Medulla oblongata (tissue), 1 donor: ENCODE results near the gene AHRR.
A peak's percentile ranks its signal among the peaks of the same experiment; 100 is the strongest.
"Not testable (repeated sequence)": the region's sequence is repeated elsewhere in the genome, so short reads cannot be mapped to it uniquely, and the experiment has no call there.

Experiments
- DNase-seq: peaks from one replicate; pipeline ENCODE4 v3.0.0-alpha.2; 2015; ENCODE audit errors: extremely low spot score

The AHRR gene

DNA sequence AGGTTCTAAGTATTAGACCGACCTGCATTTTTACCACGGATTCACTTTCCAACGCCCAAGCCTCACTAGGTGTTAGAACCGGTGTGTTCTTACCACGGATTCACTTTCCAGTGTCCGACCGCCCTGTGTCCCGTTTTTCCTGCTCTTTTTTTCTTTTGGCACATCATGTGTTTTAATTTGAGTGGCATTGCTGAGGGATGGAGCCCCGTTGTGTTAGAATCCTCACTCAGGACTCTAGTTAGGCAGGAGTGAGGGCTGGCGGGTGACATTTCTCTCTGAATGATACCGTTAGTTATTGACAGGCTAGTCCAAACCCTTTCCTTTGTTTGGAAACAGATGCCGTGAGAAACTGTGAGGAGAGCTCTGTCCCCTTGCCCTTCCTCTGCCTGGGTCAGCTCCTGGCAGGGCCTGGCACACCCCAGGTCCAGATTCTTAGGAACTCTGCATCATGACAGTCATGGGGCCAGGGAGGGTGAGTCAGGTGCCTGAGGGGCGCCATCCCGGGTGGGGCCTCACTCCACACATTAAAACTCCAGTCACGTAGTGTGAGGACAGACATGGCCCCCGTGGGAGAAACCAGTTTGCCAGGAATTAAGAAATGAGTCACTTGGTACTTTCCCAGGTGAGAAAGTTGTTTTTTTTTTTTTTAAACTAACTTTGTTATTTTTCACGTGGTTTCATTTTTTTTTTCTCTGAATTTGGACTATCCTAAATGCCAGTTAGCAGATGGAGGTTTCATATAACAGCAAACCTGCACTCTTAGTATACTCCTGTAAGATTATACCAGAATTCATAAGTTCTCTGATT lies 137.2 kb downstream of the AHRR start:
- no peak for DNase-seq

DNA sequence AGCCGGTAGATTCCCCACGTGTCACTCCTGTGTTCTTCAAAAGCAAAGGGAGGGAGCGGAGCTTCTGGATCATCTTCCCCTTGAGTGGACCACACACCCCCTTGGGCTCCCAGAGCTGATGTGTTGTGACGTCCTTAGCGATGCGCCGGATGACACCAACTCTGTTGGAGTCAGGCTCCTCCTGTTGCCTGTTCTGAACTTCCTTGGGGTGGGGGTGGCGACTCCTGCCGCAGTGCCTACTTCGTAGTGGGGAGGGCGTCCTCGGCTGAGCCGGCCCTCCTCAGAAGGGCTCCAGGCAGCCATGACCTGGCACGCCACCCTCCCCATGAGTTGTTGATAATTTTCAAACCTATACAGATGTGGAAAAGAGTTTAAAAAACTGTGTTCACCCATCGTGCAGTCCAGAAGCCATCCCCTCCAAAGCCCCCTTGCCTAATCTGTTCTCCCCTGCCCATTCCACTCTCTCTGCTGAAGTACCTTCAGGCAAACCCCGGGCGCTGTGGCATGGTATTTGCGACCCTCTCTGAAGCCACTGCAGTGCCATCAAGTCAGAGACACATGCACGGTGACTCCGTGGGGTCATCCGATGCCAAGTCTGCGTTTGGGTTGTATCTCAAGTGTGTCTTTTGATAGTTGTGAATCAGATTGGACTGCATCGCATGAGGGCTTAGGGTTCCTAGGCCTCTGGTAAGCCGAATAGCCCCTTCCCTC lies 138.2 kb downstream of the AHRR start:
- no peak for DNase-seq

DNA sequence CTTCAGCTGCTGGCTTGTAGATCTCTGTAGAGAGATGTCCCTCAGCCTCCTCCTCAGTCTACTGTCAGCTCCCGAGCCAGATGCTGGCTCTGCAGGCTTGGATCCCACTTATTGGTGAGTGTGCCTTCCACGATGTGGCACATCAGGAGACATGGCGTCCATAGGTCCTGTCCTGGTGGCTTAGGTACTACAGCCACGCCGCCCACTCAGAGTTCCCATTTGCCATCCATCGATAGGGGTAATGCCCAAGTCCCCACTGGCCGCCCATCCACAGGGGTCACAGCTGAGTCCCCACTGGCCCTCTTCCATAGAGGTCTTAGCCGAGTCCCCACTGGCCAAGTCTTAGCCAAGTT lies 138.7 kb downstream of the AHRR start:
- no peak for DNase-seq

DNA sequence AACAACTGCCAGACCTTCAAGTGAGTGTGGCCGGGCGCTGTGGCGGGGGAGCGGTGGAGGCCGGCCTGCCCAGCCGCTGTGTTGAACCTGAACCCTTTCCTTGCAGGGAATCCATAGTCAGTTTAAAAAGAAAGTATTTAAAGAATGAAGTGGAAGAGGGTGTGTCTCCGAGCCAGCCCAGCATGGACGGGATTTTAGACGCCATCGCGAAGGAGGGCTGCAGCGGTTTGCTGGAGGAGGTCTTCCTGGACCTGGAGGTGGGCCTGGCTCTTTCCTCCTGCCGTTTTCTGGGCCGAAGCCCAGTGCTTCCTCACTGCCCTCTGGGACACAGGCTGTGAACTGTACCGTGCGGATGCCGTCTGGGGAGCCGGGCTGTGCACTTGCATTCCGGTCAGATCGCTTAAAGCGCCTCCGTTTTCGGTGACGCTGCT lies 140.6 kb downstream of the AHRR start:
- no peak for DNase-seq

DNA sequence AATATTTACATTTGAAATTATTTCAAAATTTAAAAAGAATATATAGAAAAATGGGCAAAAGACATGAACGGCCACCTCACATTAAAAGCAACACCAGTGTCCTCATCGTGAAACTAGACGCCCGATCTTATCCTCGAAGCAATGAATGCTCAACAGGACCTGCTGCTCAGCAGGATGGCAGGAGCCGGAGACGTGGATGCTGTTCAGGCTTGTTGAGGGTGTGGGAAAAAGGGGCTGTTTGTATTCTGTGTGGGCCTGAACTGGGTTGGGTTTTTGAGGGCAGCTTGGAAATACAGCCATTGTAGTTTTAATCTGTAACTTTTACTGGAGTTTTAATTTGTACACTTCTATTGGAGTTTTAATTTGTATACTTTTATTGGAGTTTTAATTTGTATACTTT lies 141.8 kb downstream of the AHRR start:
- no peak for DNase-seq

DNA sequence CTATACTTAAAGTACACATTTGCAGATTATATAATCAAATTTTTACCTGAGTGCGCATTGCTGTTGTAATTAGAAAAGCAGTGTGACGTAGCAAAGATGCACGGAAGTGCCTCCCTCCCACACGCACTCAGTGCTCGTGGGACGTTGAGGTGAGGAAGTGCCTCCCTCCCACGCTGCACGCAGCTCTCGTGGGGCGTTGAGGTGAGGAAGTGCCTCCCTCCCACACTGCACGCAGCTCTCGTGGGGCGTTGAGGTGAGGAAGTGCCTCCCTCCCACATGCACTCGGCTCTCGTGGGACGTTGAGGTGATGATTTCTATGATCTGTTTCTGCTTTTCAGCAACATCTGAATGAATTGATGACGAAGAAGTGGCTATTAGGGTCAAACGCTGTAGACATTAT lies 142.4 kb downstream of the AHRR start:
- no peak for DNase-seq

DNA sequence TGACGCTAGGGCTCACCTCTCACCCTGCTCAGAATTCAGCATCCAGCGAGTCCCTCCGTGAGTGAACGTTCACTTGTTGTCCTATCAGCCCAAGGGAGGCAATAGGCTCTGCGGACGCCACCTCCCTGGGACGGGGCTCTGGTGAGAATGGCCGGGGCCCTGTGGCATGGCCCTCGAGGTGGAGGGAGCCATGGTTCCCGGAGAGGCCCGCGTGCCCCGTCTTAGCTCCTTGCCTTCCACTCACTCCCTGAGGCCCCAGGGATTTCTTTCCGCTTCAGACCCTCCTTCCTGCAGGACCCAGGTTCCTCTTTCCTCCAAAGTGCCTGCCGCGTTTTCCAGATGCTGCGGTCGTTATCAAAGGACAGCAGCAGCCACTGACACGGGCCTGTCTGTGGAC lies 142.9 kb downstream of the AHRR start:
- DNase-seq, result no peak

DNA sequence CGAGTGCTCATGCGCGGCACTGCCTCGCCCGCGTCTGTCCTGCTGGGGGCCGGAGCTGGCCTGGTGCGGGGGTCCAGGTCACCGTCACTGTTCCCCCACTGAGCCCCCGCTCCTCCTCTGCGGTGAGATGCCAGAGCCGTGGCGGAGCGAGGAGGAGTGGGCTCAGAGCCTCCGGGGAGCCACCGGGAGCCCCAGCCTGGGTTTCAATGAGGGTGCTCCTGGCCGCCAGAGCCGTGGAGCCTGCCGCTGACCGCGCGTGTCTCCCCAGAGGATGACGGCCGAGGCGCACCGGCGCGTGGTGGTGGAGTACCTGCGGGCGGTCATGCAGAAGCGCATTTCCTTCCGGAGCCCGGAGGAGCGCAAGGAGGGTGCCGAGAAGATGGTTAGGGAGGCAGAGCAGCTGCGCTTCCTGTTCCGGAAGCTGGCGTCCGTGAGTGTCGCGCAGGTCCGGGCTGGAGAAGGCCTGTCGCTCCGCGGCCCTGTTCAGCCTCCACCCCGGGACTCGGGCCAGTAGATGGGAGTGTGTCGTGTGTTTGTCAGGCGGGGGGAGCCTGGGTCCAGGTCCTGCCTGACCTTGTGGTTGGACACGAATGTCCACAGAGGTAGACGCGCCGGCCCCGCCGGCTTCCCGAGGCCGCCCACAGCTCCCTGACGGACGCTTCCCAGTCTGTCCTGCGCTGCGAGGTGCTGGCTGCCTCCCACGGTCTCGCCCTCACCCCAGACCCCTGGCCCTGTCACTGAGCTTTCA lies 143.5 kb downstream of the AHRR start:
- DNase-seq, result no peak

DNA sequence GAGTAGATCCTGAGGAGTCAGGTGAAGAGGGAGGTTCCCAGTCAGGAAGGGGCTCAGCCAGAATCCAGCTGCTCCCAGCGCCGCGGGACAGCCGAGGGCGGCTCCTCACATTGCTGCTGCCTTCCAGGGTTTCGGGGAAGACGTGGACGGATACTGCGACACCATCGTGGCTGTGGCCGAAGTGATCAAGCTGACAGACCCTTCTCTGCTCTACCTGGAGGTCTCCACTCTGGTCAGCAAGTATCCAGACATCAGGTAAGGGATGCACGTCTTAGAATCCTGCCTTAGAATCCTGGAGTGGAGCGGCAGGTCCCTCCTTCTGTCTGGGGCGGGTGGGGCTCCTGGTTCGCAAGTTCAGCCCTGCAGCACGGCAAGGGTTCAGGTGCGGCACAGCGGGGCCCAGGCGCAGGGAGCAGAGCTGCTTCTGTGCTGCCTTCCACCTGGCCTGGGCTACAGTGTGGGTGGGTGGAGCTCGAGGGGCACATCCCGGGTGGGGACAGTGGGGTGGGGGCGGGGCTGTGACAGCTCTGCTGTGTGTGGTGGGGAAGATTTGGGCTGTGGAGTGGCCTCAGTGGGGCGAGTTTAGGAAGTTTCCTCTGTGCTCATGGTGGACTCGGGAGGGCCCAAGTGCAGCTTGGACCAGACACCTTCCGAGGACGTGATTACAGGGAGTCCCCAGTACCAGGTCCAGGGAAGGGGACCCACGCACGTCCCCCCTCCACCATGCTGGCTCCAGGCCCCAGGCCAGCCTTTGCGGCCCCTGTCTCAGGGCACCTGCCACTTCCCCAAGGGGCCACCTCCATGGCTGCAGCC lies 144.3 kb downstream of the AHRR start:
- DNase-seq, result no peak

DNA sequence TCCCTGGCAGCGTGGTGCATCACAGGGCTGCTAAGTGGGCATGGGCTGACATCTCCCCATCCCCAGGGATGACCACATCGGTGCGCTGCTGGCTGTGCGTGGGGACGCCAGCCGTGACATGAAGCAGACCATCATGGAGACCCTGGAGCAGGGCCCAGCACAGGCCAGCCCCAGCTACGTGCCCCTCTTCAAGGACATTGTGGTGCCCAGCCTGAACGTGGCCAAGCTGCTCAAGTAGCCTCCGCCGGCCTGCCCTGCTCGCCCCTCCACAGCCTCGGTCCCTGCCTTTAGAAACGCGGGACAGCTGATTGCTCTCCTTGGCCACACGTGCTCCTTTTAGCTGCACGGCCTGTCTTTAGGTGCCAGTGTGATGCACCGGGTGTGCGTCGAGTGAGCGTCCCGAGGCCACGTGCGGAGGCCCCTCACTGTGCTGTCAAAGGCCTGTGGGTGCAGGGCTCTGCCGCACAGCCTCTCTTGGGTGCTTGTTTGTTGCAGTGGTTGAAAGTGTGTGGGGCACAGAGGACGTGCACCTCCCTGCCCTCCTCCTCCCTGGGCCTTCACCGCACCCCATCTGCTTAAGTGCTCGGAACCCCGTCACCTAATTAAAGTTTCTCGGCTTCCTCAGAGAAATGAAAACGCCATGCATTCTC lies 145.3 kb downstream of the AHRR start:
- DNase-seq, result no peak

DNA sequence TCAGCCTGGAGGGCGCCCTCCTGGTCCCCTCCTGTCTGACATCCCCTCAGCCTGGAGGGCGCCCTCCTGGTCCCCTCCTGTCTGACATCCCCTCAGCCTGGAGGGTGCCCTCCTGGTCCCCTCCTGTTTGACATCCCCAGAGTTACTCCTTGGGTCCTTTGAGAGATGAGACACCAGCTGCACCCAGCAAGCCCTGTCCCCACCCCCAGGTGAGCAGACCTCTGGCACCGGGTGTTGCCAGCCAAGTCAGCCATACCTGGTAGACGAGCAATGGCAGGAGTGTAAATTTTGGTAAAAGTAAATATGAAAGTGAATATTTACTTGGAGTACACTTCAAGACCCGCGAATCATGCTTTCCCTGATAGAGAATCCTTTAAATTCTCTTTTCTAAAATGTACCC lies 146.9 kb downstream of the AHRR start:
- DNase-seq, result no peak

DNA sequence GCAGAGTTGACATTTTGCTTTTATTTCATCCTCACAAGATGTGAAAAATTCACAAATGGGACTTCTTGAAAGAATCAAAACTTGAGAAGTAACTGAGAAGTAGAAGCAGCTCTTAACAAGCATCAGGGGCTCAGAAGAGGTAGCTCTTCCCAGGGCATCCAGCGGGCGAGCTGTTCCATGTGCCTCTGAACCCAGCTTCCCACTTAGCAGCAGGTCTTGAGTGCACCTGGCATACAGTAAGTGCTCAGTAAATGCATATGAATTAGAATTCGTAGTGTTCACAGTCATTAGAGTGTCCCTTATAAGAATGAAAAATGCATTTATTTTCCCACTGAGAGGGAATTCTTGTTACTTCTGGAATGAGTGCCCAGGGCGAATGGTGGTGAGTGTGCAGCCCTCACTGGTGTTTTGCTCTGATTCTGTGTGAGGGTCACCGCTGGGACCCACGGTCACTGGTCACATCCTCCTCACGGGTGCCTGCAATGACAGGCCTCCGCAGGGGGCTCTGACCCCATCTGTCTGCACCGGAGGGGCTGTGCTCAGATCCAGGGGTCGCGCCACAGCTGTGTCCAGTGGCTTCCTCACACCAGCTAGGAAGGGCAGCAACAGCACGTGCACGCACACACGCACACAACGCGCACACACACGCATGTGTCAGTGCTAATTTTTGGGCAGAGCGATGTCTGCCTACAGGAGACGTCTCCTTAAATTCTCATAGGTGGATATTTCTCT lies 148.4 kb downstream of the AHRR start:
- DNase-seq, result no peak

DNA sequence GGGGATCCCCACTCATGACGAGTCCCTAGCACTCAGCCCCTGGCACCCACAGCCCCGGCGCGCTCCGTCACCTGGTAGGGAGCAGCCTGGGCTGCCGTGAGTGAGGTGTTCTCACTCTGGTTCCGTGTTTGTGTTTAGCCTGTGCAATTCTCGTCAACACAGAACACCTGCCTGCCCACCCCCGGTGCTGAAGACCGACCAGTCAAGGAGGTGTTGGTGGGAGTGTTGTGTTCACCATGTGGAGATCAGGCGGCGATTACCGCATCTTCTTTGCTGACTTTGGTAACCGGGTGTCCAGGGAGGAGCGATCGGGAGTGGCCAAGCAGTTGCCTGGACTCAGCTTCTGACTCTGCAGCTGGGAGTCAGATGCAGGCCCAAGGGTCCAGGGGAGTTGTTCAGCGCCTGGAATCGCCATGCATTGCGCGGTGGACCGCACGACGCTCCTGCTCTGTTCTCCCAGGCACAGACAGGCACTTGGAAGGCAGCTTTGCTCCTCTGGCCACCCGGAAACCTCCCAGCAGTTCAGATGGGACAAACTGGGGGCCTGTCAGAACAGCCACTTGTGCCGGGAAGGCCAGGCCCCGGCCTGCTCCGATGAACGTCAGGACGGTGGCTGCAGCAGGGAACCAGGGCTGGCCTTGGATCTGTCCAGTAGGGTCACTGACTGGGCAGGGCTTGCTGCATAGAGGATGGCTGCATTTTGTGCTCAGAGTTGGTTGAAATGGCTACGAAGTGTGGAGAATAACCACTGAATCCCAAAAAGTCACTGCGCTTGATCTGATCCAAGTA lies 149.6 kb downstream of the AHRR start:
- DNase-seq, result no peak

DNA sequence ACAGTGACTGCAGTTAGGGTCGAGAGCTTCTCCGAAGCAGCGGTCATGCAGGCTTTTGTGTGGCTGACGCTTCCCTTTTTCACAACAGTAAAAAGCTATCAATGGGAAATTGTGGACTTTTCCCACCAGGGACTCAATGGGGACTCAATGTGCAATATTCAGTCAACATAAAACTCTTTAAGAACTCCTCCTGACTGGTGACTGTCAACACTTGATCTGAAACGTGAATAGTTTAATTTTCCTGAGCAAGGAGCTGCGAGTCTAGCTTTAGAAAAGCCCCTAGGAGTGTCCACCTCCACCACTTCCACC lies 150.2 kb downstream of the AHRR start:
- DNase-seq, result peak; percentile 13

DNA sequence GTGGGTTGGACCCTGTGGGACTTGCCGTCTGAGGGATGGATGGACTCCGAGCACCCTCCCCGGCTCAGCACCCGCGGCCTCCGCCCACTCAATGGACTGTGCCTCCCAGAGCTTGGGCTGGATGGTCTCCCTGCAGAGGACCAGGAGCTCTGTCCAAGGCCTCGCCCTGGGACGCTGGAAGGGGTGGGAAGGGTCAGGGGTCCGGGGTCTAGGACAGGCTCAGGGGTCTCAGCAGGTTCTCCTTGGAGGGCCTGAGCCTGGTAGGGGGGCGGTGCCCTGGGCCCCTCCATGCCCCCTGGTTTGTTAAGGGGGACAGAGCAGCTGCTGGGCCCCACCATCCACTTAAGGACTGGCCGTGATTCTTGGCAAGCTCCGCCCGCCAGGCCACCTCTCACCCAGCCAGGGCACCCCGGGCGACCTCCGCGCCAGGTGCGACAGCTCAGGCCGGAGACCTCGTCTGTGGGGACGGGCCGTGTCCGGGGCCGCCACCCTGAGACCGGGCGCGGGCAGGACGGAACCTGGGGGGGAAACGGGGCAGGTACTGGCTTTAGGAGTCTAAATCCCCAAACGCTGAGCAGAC lies 150.7 kb downstream of the AHRR start:
- peak; percentile 12 for DNase-seq

DNA sequence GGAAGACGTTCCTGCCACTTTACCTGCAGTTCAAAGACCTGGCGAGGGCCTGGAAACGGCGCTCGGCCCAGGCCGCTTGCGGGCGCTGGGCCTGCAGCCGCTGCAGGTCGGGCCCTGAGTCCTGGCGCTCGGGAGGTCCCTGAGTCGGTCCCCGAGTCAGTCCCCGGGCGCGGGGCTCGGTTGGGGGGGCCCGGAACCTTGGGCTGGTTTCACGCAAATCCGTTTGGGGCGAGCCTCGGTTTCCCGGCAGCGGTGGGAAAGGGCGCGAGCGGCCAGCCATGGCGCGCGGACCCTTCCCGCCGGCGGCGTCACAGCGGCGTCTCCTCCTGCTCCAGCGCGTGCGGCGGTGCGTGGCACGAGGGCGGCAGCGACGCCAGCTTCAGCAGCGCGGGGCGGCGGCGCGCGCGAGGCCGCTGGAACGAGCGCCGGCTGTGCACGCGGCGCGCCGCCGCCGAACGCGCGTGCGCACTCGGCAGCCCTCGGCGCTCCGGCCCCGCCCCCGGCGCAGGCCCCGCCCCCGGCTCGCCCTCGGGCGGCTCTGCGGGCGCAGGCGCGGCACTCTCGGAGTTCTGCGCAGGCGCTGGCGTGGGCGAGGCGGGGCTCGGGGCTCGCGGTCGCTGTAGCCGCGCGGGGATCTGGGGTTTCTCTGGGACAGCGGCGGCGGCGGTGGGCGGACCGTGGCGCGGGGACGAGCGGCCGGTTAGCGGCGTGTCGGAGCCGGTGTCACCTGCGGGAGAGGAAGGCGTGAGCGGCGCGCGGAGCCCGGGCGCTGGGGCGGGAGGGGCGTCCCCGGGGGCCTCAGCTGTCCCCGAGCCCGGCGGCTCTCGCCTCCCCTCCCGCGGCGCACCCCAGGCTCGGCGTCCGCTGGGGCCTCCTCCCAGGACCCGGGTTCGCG lies 151.4 kb downstream of the AHRR start:
- peak; percentile 87 for DNase-seq

DNA sequence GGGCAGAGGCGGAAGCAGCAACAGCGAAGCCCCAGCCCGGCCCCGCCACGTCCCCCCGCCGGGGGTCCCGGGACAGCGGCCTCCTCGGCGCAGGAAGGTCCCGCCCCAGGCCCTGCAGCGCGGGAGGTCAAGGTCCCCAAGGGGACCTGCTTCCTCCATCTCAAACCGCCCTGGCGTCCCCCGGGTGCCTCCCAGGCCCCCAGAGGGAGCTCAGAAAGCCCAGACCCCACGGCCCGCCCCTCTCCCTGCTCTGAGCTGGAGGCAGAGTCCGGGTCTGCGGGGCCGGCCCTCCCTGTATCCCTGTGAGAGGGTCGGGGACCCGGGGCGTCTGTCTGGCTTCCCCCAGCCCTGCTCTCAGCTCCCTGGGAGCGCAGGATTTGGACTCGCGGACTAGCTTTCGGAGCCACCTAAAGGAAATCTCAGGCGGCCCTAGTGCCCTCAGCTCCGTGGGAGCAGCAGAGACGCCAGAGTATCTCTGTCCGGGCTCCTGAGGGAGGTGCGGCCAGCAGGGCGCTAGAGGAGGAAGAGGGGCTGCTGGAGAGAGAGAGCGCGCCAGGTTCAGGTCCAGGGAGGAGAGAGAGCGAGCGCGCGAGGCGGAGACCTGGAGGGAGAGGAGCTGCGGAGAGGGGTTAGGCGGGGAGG lies 152.2 kb downstream of the AHRR start:
- DNase-seq, result peak; percentile 29

DNA sequence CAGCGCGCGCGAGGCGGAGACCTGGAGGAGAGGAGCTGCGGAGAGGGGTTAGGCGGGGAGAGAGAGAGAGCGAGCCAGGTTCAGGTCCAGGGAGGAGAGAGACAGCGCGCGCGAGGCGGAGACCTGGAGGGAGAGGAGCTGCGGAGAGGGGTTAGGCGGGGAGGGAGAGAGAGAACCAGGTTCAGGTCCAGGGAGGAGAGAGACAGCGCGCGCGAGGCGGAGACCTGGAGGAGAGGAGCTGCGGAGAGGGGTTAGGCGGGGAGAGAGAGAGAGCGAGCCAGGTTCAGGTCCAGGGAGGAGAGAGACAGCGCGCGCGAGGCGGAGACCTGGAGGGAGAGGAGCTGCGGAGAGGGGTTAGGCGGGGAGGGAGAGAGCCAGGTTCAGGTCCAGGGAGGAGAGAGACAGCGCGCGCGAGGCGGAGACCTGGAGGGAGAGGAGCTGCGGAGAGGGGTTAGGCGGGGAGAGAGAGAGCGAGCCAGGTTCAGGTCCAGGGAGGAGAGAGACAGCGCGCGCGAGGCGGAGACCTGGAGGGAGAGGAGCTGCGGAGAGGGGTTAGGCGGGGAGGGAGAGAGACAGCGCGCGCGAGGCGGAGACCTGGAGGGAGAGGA lies 152.8 kb downstream of the AHRR start:
- not testable (repeated sequence) for DNase-seq
